H1 (cell line): ENCODE results near the gene TMEM107. TPM values are rescaled to one million over a fixed set of nuclear protein-coding genes. Genes with fewer than 3 reads are reported as not detected.

Experiments
- FOSL1 ChIP-seq: IDR thresholded peaks from 2 replicates; pipeline ENCODE4 v1.6.1; 2011; ENCODE audit warnings: mild to moderate bottlenecking, low read depth, low read length, moderate library complexity; ENCODE audit not compliant: insufficient read depth
- RAD21 ChIP-seq, 2 experiments: IDR thresholded peaks in 1 of 2; conservative IDR thresholded peaks in 1 of 2; 2 replicates each; pipeline ENCODE4 v1.6.1; 2011; ENCODE audit warnings: low read depth in 2 of 2, low read length in 2 of 2, improper control_type of control experiment in 1 of 2, inconsistent platforms in 1 of 2, mild to moderate bottlenecking in 1 of 2, moderate library complexity in 1 of 2
- SRF ChIP-seq: IDR thresholded peaks from 2 replicates; pipeline ENCODE4 v1.6.1; 2011; ENCODE audit warnings: mild to moderate bottlenecking, low read depth, low read length, moderate library complexity
- polyA plus RNA-seq, 7 experiments: library from polyadenylated mRNA; depleted of rRNA in 3 of 7; stranded (reverse) in 5 of 7; unstranded in 2 of 7; fragments of >200 nt in 5 of 7; fragments of 200-250 nt in 2 of 7; gene quantifications; 1 replicate in 5 of 7; 2 replicates in 1 of 7; 4 replicates in 1 of 7; pipeline versions ENCODE4 v1.2.1 to v1.2.3, GENCODE V29; 2011 to 2013; ENCODE audit warnings: missing spikeins in 2 of 7, mixed read lengths in 2 of 7
- total RNA-seq: library from RNA; stranded (reverse); fragmentation: NEBNext Ultra II Directional; extraction: Animal tissue kit (Norgen Biotek cat#: 25700); gene quantifications from 2 replicates; pipeline ENCODE4 v1.2.1, GENCODE V29; 2021

TMEM107 gene
- total and polyA plus RNA-seq, 2 of the 8 experiments (the other 6 are each of a cell fraction or from before 2014, with no cell fraction given), result 17.3 to 21.5 TPM

GRCh38 chr17:8186787-8187516 is 10.8 kb upstream of the TMEM107 start (continued):
- TF ChIP-seq FOSL1 (no peak), RAD21 (IDR thresholded peaks at IDR 0.05 in 1 of 2, conservative IDR thresholded peaks at IDR 0.05 in 1 of 2; ENCODE audit: low read depth in 2 of 2, low read length in 2 of 2) (no peak), SRF (no peak)
